Astrocyte of the cerebellum (primary cell): ENCODE measurements around the gene TMEM125.

ENCODE experiments used
- DNase-seq: peaks from one replicate; pipeline ENCODE4 v3.0.0-alpha.2; 2011; ENCODE audit warnings: low read depth
- H3K4me3 ChIP-seq: 2 replicates; pipeline ENCODE4 v1.5.1; 2011; ENCODE audit warnings: mild to moderate bottlenecking, low read depth, low read length, moderate library complexity
- in situ Hi-C: cut with HindIII; loops from 2 replicates; pipeline ENCODE4 v1.10.0; 2017; ENCODE audit warnings: low sequenced_read_pairs
- TF ChIP-seq, protein P1 (sequence below): IDR thresholded peaks from 2 replicates; pipeline ENCODE4 v1.5.1; 2012; ENCODE audit warnings: low read length, low read depth, moderate library complexity, mild to moderate bottlenecking; ENCODE audit errors: missing control alignments

TMEM125 gene

DNA sequence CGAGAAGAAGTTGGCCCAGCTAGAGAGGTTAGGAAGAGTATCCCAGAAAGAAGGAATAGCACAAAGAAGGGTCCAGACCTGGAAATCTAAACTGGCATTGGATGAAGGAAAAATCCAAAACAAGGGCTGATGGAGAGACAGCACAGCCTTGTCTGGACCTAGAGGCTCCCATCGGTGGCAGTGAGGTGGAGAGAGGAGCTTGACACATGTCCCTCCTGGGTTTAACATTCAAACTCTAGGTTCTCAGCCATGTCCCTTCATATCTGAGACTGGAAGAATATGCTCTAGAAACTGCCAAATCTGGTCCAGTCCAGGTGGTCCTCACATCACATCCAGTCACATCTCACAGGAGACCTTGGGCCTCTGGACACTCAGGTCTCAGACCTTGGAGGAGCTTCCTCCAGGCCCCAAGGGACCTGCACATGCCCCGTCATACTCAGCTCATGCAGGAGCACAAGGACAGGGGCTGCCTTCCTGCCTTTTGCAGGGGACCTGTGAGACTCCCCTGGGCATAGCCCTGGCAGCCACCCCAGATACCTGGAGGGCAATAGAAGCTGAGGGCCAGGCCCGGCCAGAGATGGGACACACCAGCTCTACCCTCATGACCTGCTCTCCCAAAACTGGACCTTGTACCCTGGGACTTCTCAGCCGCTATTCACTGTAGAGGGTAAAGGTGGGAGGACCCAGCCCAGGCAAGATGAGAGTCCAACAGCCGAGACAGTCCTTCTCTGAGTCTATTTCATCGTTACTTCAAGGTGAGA, 7.5 kb downstream of the TMEM125 start:
- no peak for DNase-seq
- TF ChIP-seq, protein P1, sequence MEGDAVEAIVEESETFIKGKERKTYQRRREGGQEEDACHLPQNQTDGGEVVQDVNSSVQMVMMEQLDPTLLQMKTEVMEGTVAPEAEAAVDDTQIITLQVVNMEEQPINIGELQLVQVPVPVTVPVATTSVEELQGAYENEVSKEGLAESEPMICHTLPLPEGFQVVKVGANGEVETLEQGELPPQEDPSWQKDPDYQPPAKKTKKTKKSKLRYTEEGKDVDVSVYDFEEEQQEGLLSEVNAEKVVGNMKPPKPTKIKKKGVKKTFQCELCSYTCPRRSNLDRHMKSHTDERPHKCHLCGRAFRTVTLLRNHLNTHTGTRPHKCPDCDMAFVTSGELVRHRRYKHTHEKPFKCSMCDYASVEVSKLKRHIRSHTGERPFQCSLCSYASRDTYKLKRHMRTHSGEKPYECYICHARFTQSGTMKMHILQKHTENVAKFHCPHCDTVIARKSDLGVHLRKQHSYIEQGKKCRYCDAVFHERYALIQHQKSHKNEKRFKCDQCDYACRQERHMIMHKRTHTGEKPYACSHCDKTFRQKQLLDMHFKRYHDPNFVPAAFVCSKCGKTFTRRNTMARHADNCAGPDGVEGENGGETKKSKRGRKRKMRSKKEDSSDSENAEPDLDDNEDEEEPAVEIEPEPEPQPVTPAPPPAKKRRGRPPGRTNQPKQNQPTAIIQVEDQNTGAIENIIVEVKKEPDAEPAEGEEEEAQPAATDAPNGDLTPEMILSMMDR: no peak
- in situ Hi-C loops: no loop called here
- H3K4me3 ChIP-seq: no peak overlapping the region

DNA sequence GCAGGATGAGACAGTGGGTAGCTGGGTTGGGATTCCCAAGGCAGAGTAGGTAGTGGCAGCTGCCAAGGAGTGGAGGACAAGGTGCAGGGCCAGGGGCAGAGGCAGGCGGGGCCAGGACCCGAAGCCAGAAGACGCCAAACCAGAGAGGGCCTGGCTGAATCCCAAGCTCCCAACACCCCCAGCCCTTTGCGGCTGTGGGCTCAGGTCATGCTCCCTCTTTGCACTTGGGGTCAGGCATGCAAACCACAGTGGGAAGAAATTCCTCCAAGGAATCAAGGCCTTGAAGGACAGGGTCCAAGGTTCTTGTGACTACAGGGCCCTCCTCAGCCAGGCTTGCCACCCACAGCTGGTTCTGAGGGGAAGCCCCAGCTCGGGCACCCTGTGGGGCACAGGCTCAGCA, 9.4 kb downstream of the TMEM125 start:
- DNase-seq: no peak
- H3K4me3 ChIP-seq: no peak overlapping the region
- TF ChIP-seq, protein P1: no peak
- in situ Hi-C loops: no loop called here

GRCh38 chr1:43279666-43280065, 9.9 kb downstream of the TMEM125 start:
- no peak for DNase-seq
- TF ChIP-seq, protein P1: no peak
- in situ Hi-C loops: no loop called here
- H3K4me3 ChIP-seq: no peak overlapping the region

GRCh38 chr1:43280692-43281091, 10.9 kb downstream of the TMEM125 start:
- no peak for DNase-seq
- no peak overlapping the region for H3K4me3 ChIP-seq
- in situ Hi-C loops: no loop called here
- TF ChIP-seq, protein P1: no peak

GRCh38 chr1:43282220-43283195, 12.7 kb downstream of the TMEM125 start:
- TF ChIP-seq, protein P1: no peak
- no peak for DNase-seq
- in situ Hi-C loops: no loop called here
- H3K4me3 ChIP-seq: no peak overlapping the region

DNA sequence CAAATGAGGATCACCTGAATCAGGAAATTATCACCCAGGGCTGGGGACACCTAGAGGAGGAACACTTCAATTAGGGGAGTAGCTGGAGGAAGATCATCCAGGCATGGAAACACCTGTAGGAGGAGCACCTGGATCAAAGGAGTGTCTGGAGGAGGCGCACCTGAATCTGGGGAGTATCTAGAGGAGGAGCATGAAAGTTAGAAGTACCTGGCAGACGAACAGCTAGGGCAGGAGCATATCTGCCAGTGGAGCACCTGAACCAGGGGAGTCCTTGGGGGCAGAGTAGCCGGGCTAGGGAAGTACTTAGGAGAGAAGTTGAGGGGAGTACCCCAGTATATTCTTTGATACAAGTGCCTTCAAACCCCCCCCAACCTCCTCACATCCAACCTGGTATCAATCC, 14.3 kb downstream of the TMEM125 start:
- TF ChIP-seq, protein P1: no peak
- no peak for DNase-seq
- no peak overlapping the region for H3K4me3 ChIP-seq
- in situ Hi-C loops: no loop called here
